HG02588 (cell line): ENCODE measurements around the gene SMIM10.
"Not testable (repeated sequence)": the region's sequence is repeated elsewhere in the genome, so short reads cannot be mapped to it uniquely, and the experiment has no call there.

ENCODE experiments used
- ATAC-seq: cut with Tn5 transposase; IDR thresholded peaks from one replicate; pipeline ENCODE4 v1.9.1; 2021; ENCODE audit warnings: mild to moderate bottlenecking, moderate library complexity; ENCODE audit not compliant: unreplicated experiment

SMIM10 gene

DNA sequence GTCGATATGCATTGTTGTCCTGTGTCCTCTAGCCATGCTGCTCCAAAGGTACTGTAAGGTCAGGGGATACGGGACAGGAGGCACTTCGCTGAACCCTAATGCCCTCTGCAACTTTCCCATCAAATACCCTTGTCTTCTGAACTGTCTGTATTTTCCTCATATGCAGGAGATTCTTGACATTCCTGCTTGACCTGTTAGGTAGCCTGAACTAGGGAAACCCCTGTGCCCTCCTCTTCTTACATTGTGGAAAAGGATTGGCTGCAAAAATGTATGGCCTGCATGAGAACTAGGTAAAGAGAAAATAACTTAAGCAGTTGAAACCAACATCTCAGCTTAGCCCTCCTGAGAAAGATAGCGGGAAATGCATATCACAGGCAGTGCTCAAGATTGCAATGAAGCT, 20.1 kb downstream of the SMIM10 start:
- no peak for ATAC-seq

- ATAC-seq: no peak
Measured at GRCh38 chrX:135015523-135016245, 24.9 kb downstream of the SMIM10 start.

DNA sequence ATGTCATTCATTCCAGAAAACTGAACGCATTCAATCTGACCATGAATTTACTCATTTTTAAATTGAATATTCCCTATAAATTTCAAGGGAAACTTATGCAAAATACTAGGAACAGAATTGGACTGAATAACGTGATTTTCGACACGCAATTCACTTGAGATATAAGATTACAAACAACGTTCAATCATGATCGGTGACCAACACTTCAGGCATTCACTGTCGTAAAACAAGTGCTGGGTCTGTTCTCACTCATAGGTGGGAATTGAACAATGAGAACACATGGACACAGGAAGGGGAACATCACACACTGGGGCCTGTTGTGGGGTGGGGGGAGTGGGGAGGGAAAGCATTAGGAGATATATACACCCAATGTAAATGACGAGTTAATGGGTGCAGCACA, 29.1 kb downstream of the SMIM10 start:
- ATAC-seq: not testable (repeated sequence)

- ATAC-seq: not testable (repeated sequence)
Measured at GRCh38 chrX:135023791-135024190, 33.0 kb downstream of the SMIM10 start.

DNA sequence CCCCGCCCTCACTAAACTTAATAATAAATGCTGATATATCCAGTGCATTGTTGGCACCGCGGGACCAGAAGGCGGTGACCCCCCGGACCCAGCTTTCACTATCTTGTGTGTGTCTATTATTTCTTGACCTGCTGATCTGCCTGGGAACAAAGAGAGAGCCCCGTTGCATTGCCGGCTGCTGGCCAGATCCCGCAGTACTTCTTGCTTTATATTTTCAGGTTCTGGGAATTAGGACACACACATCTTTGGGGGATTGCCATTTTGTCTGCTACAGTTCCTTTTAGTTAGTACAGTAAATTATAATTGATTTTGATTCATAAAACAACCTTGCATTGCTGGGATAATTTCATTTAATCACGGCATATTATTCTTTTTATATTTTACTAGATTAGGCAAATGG, 33.7 kb downstream of the SMIM10 start:
- no peak for ATAC-seq

DNA sequence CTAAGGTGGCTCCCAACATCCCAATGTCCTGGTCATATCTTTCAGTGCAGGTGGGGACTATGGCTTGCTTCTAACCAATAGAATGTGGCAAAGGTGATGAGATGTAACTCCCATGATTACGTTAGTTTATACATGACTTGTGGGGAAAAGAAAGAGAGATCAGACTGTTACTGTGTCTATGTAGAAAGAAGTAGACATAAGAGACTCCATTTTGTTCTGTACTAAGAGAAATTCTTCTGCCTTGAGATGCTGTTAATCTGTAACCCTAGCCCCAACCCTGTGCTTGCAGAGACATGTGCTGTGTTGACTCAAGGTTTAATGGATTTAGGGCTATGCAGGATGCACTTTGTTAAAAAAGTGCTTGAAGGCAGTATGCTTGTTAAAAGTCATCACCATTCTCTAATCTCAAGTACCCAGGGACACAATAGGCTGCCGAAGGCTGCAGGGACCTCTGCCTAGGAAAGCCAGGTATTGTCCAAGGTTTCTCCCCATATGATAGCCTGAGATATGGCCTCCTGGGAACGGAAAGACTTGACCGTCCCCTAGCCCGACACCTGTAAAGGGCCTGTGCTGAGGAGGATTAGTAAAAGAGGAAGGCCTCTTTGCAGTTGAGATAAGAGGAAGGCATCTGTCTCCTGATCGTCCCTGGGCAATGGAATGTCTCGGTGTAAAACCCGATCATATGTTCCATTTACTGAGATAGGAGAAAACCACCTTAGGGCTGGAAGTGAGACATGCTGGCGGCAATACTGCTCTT, 39.6 kb downstream of the SMIM10 start:
- ATAC-seq: not testable (repeated sequence)

DNA sequence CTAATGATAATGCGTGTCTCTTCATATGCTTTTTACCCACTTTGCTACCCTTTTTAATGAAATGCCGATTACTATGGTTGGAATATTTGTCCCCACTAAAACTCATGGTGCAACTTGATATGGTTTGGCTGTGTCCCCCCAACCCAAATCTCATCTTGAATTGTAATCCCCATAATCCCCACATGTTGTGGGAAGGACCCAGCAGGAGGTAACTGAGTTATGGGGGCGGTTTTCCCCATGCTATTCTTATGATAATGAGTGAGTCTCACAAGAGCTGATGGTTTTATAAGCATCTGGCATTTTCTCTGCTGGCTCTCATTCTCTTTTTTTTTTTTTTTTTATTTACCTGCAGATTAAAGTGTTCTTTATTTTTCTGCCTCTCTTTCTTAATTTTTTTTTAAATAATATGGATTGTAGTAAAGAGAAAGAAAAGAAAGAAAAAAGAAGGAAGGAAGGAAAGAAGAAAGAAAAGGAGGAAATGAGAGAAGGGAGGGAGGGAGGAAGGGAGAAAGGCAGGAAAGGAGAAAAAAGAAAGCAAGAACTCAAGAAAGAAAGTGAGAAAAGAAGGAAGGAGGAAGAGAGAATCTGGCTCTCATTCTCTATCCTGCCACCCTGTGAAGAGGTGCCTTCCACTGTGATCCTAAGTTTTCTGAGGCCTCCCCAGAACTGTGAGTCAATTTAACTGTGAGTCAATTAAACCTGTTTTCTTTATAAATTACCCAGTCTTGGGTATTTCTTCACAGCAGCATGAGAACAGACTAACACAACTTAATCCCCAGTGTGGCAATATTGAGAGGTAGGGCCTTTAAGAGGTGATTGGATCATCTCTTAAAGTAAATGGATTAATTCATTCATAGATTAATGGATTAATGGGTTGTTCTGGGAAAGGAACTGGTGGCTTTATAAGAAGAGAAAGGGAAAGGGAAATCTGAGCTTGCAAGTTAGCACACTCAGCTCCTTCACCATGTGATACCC, 50.6 kb downstream of the SMIM10 start:
- ATAC-seq: not testable (repeated sequence)
